ENCODE measurements around the gene SURF1. TPM values are rescaled to one million over a fixed set of nuclear protein-coding genes. Genes with fewer than 3 reads are reported as not detected.
A peak's percentile ranks its signal among the peaks of the same experiment; 100 is the strongest.

The SURF1 gene
- total and polyA plus RNA-seq, 4 experiments from 2014 or later, result 54.3 to 114 (median 83.2) TPM

DNA sequence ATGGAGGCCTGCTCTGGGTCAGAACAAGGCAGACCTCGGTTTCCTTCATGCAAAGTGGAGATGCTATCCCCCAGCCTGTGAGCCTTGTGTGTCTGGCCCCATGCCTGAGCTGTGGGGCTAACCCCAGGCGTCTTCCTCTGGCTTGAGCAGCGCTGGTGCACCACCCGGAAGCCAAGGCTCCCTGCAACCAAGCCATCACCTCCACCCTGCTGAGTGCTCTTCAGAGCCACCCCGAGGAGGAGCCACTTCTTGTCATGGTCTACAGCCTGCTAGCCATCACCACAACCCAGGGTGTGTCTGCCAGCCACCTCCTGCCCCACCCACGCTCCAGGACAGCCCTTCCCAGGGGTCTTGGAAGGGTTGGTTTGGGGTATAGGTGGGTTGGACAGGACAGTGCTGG, 45.3 kb upstream of the SURF1 start:
- Histone ChIP-seq H3K27ac (ENCODE audit: low read depth, low read length) (no peak overlapping the region), H3K9me3 (ENCODE audit: control insufficient read depth in 1 of 2, low read length in 2 of 2) (no peaks in the 10 kb centered on the region), H3K4me3 (ENCODE audit: low read length in 2 of 2) (no peak overlapping the region), H3K4me1 (ENCODE audit: insufficient read depth, low read length) (no peaks in the 10 kb centered on the region), H3K27me3 (ENCODE audit: insufficient read depth, low read length) (no peaks in the 10 kb centered on the region), H3K36me3 (ENCODE audit: insufficient read depth, low read length) (peaks cover 16% of the 10 kb centered on the region)
- Mint-ChIP-seq H3K36me3 (peaks cover 12 to 21% of the 10 kb centered on the region in 2 donors), H3K4me1 (peaks cover 1 to 5% (median 4%) of the 10 kb centered on the region in 4 donors), H3K4me3 (no peak overlapping the region), H3K27ac (peak overlapping the region in 1 of 7 donors; percentile 74), H3K9me3 (no peaks in the 10 kb centered on the region), H3K27me3 (peaks cover 0 to 3% of the 10 kb centered on the region in 2 donors)
- DNase-seq, result peak in 1 of 5 donors; percentile 15
- intact Hi-C loops (cut with micrococcal nuclease), result no loop called here
- ChIA-PET POLR2A (ENCODE audit: partially characterized antibody) (interaction anchor here (0.7 to 1.9 kb wide), 2 partner anchors 25 to 38 kb away, joined by 3 to 4 read pairs; no protein-coding TSS in a partner anchor), CTCF (ENCODE audit: partially characterized antibody) (interaction anchor here (0.8 to 1.6 kb wide), 3 partner anchors 214 to 220 kb away, joined by 3 to 6 read pairs (median 3); no protein-coding TSS in a partner anchor)

DNA sequence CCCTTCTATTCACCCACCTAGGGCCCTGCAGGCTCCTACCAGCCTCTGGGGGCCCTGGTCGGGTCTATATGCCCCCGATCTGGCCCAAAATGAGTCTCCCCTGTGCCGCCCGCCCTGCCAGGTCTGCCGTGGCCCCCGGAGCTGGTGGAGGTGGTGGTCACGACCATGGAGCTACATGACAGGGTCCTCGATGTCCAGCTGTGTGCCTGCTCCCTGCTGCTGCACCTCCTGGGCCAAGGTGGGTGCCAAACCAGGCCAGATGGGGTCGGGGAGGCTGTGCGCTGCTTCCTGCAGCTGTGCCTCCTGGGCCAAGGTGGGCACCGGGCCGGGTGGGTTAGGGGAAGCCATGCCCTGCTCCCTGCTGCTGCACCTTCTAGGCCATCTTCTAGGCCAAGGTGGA, 44.0 kb upstream of the SURF1 start:
- H3K9me3 Mint-ChIP-seq, result no peaks in the 10 kb centered on the region
- no peak overlapping the region for H3K4me3 ChIP-seq (ENCODE audit: low read length in 2 of 2)
- POLR2A ChIA-PET (ENCODE audit: partially characterized antibody), result interaction anchor here (1.4 kb wide), 1 partner anchor 29 kb away, joined by 5 read pairs; no protein-coding TSS in a partner anchor
- H3K27me3 Mint-ChIP-seq, result peaks cover 0 to 3% of the 10 kb centered on the region in 2 donors
- no peaks in the 10 kb centered on the region for H3K4me1 ChIP-seq (ENCODE audit: insufficient read depth, low read length)
- DNase-seq, result peak in 1 of 5 donors; percentile 34
- H3K4me3 Mint-ChIP-seq, result no peak overlapping the region
- H3K27me3 ChIP-seq (ENCODE audit: insufficient read depth, low read length), result no peaks in the 10 kb centered on the region
- CTCF ChIA-PET (ENCODE audit: partially characterized antibody), result interaction anchor here (1.0 to 1.6 kb wide), 2 partner anchors 214 to 219 kb away, joined by 3 to 6 read pairs; no protein-coding TSS in a partner anchor
- peaks cover 2 to 8% of the 10 kb centered on the region in 2 donors for H3K36me3 Mint-ChIP-seq
- H3K27ac ChIP-seq (ENCODE audit: low read depth, low read length), result no peak overlapping the region
- H3K36me3 ChIP-seq (ENCODE audit: insufficient read depth, low read length), result peaks cover 5% of the 10 kb centered on the region
- intact Hi-C loops (cut with micrococcal nuclease), result no loop called here
- peaks cover 0 to 5% (median 3%) of the 10 kb centered on the region in 4 donors for H3K4me1 Mint-ChIP-seq
- H3K27ac Mint-ChIP-seq, result no peak overlapping the region
- no peaks in the 10 kb centered on the region for H3K9me3 ChIP-seq (ENCODE audit: control insufficient read depth in 1 of 2, low read length in 2 of 2)

DNA sequence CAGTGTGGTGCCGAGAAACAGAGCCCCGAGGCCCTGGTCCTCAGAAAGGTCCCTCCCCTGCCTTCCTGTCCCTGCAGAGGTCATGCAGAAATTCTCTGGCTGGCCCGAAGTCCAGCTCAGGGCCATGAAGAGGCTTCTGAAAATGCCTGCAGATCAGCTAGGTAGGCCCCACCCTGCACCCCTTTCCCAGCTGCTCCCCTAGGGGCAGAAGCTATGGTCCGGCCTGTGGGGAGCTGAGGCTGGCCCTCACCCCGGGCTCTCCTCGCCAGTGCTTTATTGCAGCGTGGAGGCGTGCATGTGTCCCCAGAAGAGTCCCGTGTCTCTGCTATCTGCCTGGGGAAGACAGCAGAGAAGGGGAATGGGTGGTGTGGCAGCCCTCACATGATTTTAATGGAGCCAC, 41.6 kb upstream of the SURF1 start:
- H3K4me1 ChIP-seq (ENCODE audit: insufficient read depth, low read length), result no peaks in the 10 kb centered on the region
- peaks cover 0 to 4% of the 10 kb centered on the region in 2 donors for H3K27me3 Mint-ChIP-seq
- H3K9me3 ChIP-seq (ENCODE audit: control insufficient read depth in 1 of 2, low read length in 2 of 2), result no peaks in the 10 kb centered on the region
- H3K4me1 Mint-ChIP-seq, result peaks cover 0 to 3% (median 0%) of the 10 kb centered on the region in 4 donors
- peaks cover 0 to 1% of the 10 kb centered on the region in 2 donors for H3K36me3 Mint-ChIP-seq
- H3K36me3 ChIP-seq (ENCODE audit: insufficient read depth, low read length), result no peaks in the 10 kb centered on the region
- intact Hi-C loops (cut with micrococcal nuclease), result no loop called here
- H3K27me3 ChIP-seq (ENCODE audit: insufficient read depth, low read length), result no peaks in the 10 kb centered on the region
- no peak overlapping the region for H3K4me3 ChIP-seq (ENCODE audit: low read length in 2 of 2)
- no peak overlapping the region for H3K27ac Mint-ChIP-seq
- POLR2A ChIA-PET (ENCODE audit: partially characterized antibody), result no interaction called here
- no peak overlapping the region for H3K27ac ChIP-seq (ENCODE audit: low read depth, low read length)
- CTCF ChIA-PET (ENCODE audit: partially characterized antibody), result interaction anchor here (1.5 kb wide), 1 partner anchor 212 kb away, joined by 5 read pairs; no protein-coding TSS in a partner anchor
- H3K4me3 Mint-ChIP-seq, result no peak overlapping the region
- no peaks in the 10 kb centered on the region for H3K9me3 Mint-ChIP-seq
- peak in 1 of 5 donors; percentile 24 for DNase-seq

- peak overlapping the region in 1 of 7 donors; percentile 2 for H3K27ac Mint-ChIP-seq
- DNase-seq, result peak in 1 of 5 donors; percentile 23
- H3K9me3 Mint-ChIP-seq, result no peaks in the 10 kb centered on the region
- POLR2A ChIA-PET (ENCODE audit: partially characterized antibody), result no interaction called here
- H3K27me3 ChIP-seq (ENCODE audit: insufficient read depth, low read length), result no peaks in the 10 kb centered on the region
- H3K4me3 Mint-ChIP-seq, result no peak overlapping the region
- no peak overlapping the region for H3K27ac ChIP-seq (ENCODE audit: low read depth, low read length)
- peaks cover 0 to 1% of the 10 kb centered on the region in 2 donors for H3K36me3 Mint-ChIP-seq
- H3K9me3 ChIP-seq (ENCODE audit: control insufficient read depth in 1 of 2, low read length in 2 of 2), result no peaks in the 10 kb centered on the region
- H3K4me1 ChIP-seq (ENCODE audit: insufficient read depth, low read length), result no peaks in the 10 kb centered on the region
- no peaks in the 10 kb centered on the region for H3K36me3 ChIP-seq (ENCODE audit: insufficient read depth, low read length)
- intact Hi-C loops (cut with micrococcal nuclease), result no loop called here
- H3K4me3 ChIP-seq (ENCODE audit: low read length in 2 of 2), result no peak overlapping the region
- H3K27me3 Mint-ChIP-seq, result peaks cover 0 to 4% of the 10 kb centered on the region in 2 donors
- H3K4me1 Mint-ChIP-seq, result peaks cover 0 to 3% (median 0%) of the 10 kb centered on the region in 4 donors
- CTCF ChIA-PET (ENCODE audit: partially characterized antibody), result interaction anchor here (1.1 to 1.5 kb wide), 2 partner anchors 211 kb away, joined by 3 to 5 read pairs; no protein-coding TSS in a partner anchor
These were observed 41.1 kb upstream of the SURF1 start for GRCh38 chr9:133397370-133397769.

DNA sequence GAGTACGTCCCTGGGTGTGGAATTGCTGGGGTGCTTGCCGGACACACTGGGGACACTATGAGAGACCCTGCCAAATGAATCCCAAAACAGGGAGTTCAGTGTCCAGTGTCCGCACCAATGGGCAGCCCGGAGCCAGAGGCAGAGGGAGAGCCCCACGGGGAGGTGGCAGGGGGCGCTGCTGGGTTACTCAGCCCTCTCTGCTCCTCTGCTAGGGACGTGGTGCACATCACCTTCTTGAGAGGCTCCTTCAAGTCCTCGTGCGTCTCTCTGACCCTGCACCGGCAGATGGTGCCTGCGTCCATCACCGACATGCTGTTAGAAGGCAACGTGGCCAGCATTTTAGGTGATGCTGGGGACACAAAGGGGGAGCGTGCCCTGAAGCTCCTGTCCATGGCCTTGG, 40.7 kb upstream of the SURF1 start:
- Mint-ChIP-seq H3K36me3 (peaks cover 0 to under 1% of the 10 kb centered on the region in 2 donors), H3K4me3 (no peak overlapping the region), H3K4me1 (peaks cover 0 to 3% (median 0%) of the 10 kb centered on the region in 4 donors), H3K9me3 (no peaks in the 10 kb centered on the region), H3K27me3 (peaks cover 0 to 4% of the 10 kb centered on the region in 2 donors), H3K27ac (no peak overlapping the region)
- Histone ChIP-seq H3K36me3 (ENCODE audit: insufficient read depth, low read length) (no peaks in the 10 kb centered on the region), H3K4me3 (ENCODE audit: low read length in 2 of 2) (no peak overlapping the region), H3K27ac (ENCODE audit: low read depth, low read length) (no peak overlapping the region), H3K27me3 (ENCODE audit: insufficient read depth, low read length) (no peaks in the 10 kb centered on the region), H3K4me1 (ENCODE audit: insufficient read depth, low read length) (no peaks in the 10 kb centered on the region), H3K9me3 (ENCODE audit: control insufficient read depth in 1 of 2, low read length in 2 of 2) (no peaks in the 10 kb centered on the region)
- intact Hi-C loops (cut with micrococcal nuclease), result no loop called here
- ChIA-PET CTCF (ENCODE audit: partially characterized antibody) (interaction anchor here (1.1 kb wide), 1 partner anchor 211 kb away, joined by 3 read pairs; no protein-coding TSS in a partner anchor), POLR2A (ENCODE audit: partially characterized antibody) (no interaction called here)
- DNase-seq, result peak in 1 of 5 donors; percentile 13

- CTCF ChIA-PET (ENCODE audit: partially characterized antibody), result no interaction called here
- Histone ChIP-seq H3K27me3 (ENCODE audit: insufficient read depth, low read length) (no peaks in the 10 kb centered on the region), H3K36me3 (ENCODE audit: insufficient read depth, low read length) (no peaks in the 10 kb centered on the region), H3K4me3 (ENCODE audit: low read length in 2 of 2) (no peak overlapping the region), H3K4me1 (ENCODE audit: insufficient read depth, low read length) (no peaks in the 10 kb centered on the region), H3K27ac (ENCODE audit: low read depth, low read length) (no peak overlapping the region), H3K9me3 (ENCODE audit: control insufficient read depth in 1 of 2, low read length in 2 of 2) (no peaks in the 10 kb centered on the region)
- Mint-ChIP-seq H3K4me1 (peaks cover 0 to 3% (median 0%) of the 10 kb centered on the region in 4 donors), H3K4me3 (no peak overlapping the region), H3K27ac (no peak overlapping the region), H3K36me3 (no peaks in the 10 kb centered on the region), H3K9me3 (no peaks in the 10 kb centered on the region), H3K27me3 (peaks cover 4 to 10% of the 10 kb centered on the region in 2 donors)
- intact Hi-C loops (cut with micrococcal nuclease), result no loop called here
- peak in 1 of 5 donors; percentile 5 for DNase-seq
- POLR2A ChIA-PET (ENCODE audit: partially characterized antibody), result no interaction called here
These were observed 38.5 kb upstream of the SURF1 start for GRCh38 chr9:133394687-133395271.

GRCh38 chr9:133393399-133393798, 37.1 kb upstream of the SURF1 start:
- Histone ChIP-seq H3K4me3 (ENCODE audit: low read length in 2 of 2) (no peak overlapping the region), H3K27me3 (ENCODE audit: insufficient read depth, low read length) (no peaks in the 10 kb centered on the region), H3K9me3 (ENCODE audit: control insufficient read depth in 1 of 2, low read length in 2 of 2) (no peaks in the 10 kb centered on the region), H3K27ac (ENCODE audit: low read depth, low read length) (no peak overlapping the region), H3K4me1 (ENCODE audit: insufficient read depth, low read length) (no peaks in the 10 kb centered on the region), H3K36me3 (ENCODE audit: insufficient read depth, low read length) (no peaks in the 10 kb centered on the region)
- H3K9me3 Mint-ChIP-seq, result no peaks in the 10 kb centered on the region
- DNase-seq, result no peak
- CTCF ChIA-PET (ENCODE audit: partially characterized antibody), result no interaction called here
- intact Hi-C loops (cut with micrococcal nuclease), result no loop called here
- H3K36me3 Mint-ChIP-seq, result no peaks in the 10 kb centered on the region
- H3K4me3 Mint-ChIP-seq, result no peak overlapping the region
- peaks cover 0 to 3% (median 0%) of the 10 kb centered on the region in 4 donors for H3K4me1 Mint-ChIP-seq
- no peak overlapping the region for H3K27ac Mint-ChIP-seq
- H3K27me3 Mint-ChIP-seq, result peaks cover 4 to 12% of the 10 kb centered on the region in 2 donors
- POLR2A ChIA-PET (ENCODE audit: partially characterized antibody), result no interaction called here

Measured in CD4-positive, alpha-beta memory T cell (primary cell).